WTC11 (cell line): ENCODE measurements around the gene PRND. TPM values are rescaled to one million over a fixed set of nuclear protein-coding genes. Genes with fewer than 3 reads are reported as not detected.

Experiments
- ATAC-seq: fragments of 200-7000 bp; cut with Tn5 transposase; 2 replicates; pipeline ENCODE4 v1.10.0; 2021; ENCODE audit warnings: mild to moderate bottlenecking, moderate library complexity
- CTCF ChIA-PET: fragments of 300-600 bp; sonication (Branson Sonifier 250); formaldehyde crosslinking; loops from one replicate; lab custom pipeline; 2021; ENCODE audit warnings: antibody characterized with exemption; lab: Charles Lee
- POLR2A ChIA-PET: fragments of 350-600 bp; sonication (Branson Sonifier 250); formaldehyde crosslinking; loops from one replicate; lab custom pipeline; 2021; ENCODE audit warnings: antibody characterized with exemption; lab: Charles Lee
- DNase-seq: peaks from one replicate; pipeline ENCODE4 v3.0.0; 2021; ENCODE audit warnings: low spot score
- H3K27ac Mint-ChIP-seq: 2 replicates; pipeline ENCODE4 v1.8.0; 2021; ENCODE audit warnings: mixed read lengths
- H3K27me3 Mint-ChIP-seq: 2 replicates; pipeline ENCODE4 v1.8.0; 2021; ENCODE audit warnings: low read depth, mild to moderate bottlenecking, moderate library complexity, mixed read lengths
- H3K36me3 Mint-ChIP-seq: 2 replicates; pipeline ENCODE4 v1.8.0; 2021; ENCODE audit warnings: mixed read lengths
- H3K4me1 Mint-ChIP-seq: 2 replicates; pipeline ENCODE4 v1.8.0; 2022; ENCODE audit warnings: mixed read lengths
- H3K4me3 Mint-ChIP-seq: 2 replicates; pipeline ENCODE4 v1.8.0; 2021; ENCODE audit warnings: mild to moderate bottlenecking, moderate library complexity, mixed read lengths
- H3K9me3 Mint-ChIP-seq: 2 replicates; pipeline ENCODE4 v1.8.0; 2021; ENCODE audit warnings: mixed read lengths
- EMX1 ChIP-seq: fragments of 250-450 bp; sonication (Bioruptor Pico); IDR thresholded peaks from 2 replicates; pipeline ENCODE4 v1.8.0; 2021; ENCODE audit warnings: mild to moderate bottlenecking
- ETV6 ChIP-seq: sonication (generic); formaldehyde crosslinking; IDR thresholded peaks from 2 replicates; pipeline ENCODE4 v1.8.1; 2022; ENCODE audit warnings: mild to moderate bottlenecking, missing genetic modification reagents
- FOXK1 ChIP-seq: sonication (generic); formaldehyde crosslinking; IDR thresholded peaks from 2 replicates; pipeline ENCODE4 v1.8.0; 2022; ENCODE audit warnings: mild to moderate bottlenecking, moderate library complexity, missing genetic modification reagents
- GRHL2 ChIP-seq: fragments of 250-450 bp; sonication (Bioruptor Pico); IDR thresholded peaks from 2 replicates; pipeline ENCODE4 v1.8.0; 2022; ENCODE audit warnings: mild to moderate bottlenecking, moderate library complexity; ENCODE audit not compliant: insufficient replicate concordance, severe bottlenecking
- NR2C2 ChIP-seq: sonication (generic); formaldehyde crosslinking; IDR thresholded peaks from 2 replicates; pipeline ENCODE4 v1.8.0; 2022; ENCODE audit warnings: mild to moderate bottlenecking, missing genetic modification reagents
- NR3C1 ChIP-seq: sonication (generic); formaldehyde crosslinking; conservative IDR thresholded peaks from 2 replicates; pipeline ENCODE4 v1.8.1; 2023; ENCODE audit warnings: low read depth, mild to moderate bottlenecking, missing genetic modification reagents
- TCF7 ChIP-seq: sonication (generic); formaldehyde crosslinking; IDR thresholded peaks from 2 replicates; pipeline ENCODE4 v1.8.0; 2022; ENCODE audit warnings: mild to moderate bottlenecking, low read depth, missing genetic modification reagents, moderate library complexity
- TEAD1 ChIP-seq: sonication (generic); formaldehyde crosslinking; IDR thresholded peaks from 2 replicates; pipeline ENCODE4 v1.8.0; 2022; ENCODE audit warnings: mild to moderate bottlenecking, missing genetic modification reagents
- ZNF121 ChIP-seq: sonication (generic); formaldehyde crosslinking; IDR thresholded peaks from 2 replicates; pipeline ENCODE4 v1.8.0; 2023; ENCODE audit warnings: missing genetic modification reagents
- ZNF138 ChIP-seq: sonication (generic); formaldehyde crosslinking; conservative IDR thresholded peaks from 2 replicates; pipeline ENCODE4 v1.8.1; 2022; ENCODE audit warnings: mild to moderate bottlenecking, moderate library complexity, missing genetic modification reagents
- ZNF219 ChIP-seq: sonication (generic); formaldehyde crosslinking; IDR thresholded peaks from 2 replicates; pipeline ENCODE4 v1.8.0; 2023; ENCODE audit warnings: missing genetic modification reagents, mild to moderate bottlenecking, borderline replicate concordance
- ZNF396 ChIP-seq: fragments of 250-450 bp; sonication (Bioruptor Pico); IDR thresholded peaks from 2 replicates; pipeline ENCODE4 v1.8.0; 2021; ENCODE audit warnings: mild to moderate bottlenecking, moderate library complexity, borderline replicate concordance
- total RNA-seq: library from RNA; stranded (reverse); gene quantifications from 3 replicates; pipeline ENCODE4 v1.2.3, GENCODE V29; 2021
- TF ChIP-seq, protein P1 (sequence below): fragments of 250-450 bp; sonication (Bioruptor Pico); conservative IDR thresholded peaks from 2 replicates; pipeline ENCODE4 v1.9.0; 2021; ENCODE audit warnings: mild to moderate bottlenecking
- TF ChIP-seq, protein P2 (sequence below): sonication (generic); formaldehyde crosslinking; IDR thresholded peaks from 2 replicates; pipeline ENCODE4 v1.8.1; 2022; ENCODE audit warnings: mild to moderate bottlenecking, moderate library complexity, missing genetic modification reagents
- TF ChIP-seq, protein P3 (sequence below): fragments of 250-450 bp; sonication (Bioruptor Pico); IDR thresholded peaks from 2 replicates; pipeline ENCODE4 v2.1.2; 2022; ENCODE audit warnings: mild to moderate bottlenecking, moderate library complexity
- TF ChIP-seq, protein P4 (sequence below): sonication (generic); formaldehyde crosslinking; IDR thresholded peaks from 2 replicates; pipeline ENCODE4 v1.8.0; 2022; ENCODE audit warnings: mild to moderate bottlenecking, missing genetic modification reagents
- TF ChIP-seq, protein P5 (sequence below): sonication (generic); formaldehyde crosslinking; conservative IDR thresholded peaks from 2 replicates; pipeline ENCODE4 v1.8.1; 2022; ENCODE audit warnings: mild to moderate bottlenecking, missing genetic modification reagents
- TF ChIP-seq, protein P6 (sequence below): fragments of 200-600 bp; IDR thresholded peaks from 2 replicates; pipeline ENCODE4 v1.8.0; 2022; ENCODE audit warnings: antibody characterized with exemption
- TF ChIP-seq, protein P7 (sequence below): sonication (generic); formaldehyde crosslinking; IDR thresholded peaks from 2 replicates; pipeline ENCODE4 v1.8.0; 2023; ENCODE audit warnings: missing genetic modification reagents

The PRND gene
- total RNA-seq, 1 experiment from 2014 or later = 0.04 TPM

DNA sequence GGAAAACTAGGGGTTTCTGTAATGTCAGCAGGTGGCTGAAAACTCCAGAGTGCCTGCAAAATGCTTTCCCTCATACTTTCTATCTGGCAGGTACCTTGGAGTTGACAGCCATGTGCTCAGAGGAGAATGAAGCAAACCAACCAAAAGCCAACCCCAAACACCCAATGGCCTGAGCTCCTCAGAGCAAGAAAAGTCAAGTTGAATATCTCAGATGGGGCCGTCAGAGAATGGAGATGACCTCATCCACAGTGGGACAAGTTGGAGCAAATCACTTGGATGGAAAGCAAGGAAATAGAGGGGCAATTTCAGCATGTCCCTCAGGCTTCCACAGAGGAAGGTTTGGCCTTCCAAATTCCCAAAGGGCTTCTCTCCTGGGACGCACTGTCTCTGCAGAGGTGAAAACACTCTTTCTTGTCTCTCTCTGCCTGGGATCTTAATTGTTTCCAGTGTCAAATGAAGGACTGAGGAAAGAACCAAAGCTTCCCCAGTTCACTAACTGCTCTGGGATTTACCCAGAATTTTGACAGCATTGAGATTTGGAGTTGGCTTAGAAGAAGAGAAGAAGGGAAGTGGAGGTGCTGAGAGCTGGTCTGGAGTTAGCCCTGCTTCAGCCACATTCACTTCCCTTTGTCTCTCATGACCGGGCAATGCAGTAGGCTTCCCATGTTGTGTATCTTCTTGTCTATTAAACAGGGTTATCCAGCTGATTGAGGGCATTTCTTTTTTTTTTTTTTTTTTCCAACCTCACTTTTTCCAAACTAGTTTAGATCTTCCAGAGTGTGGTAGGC lies 42.2 kb downstream of the PRND start:
- ATAC-seq = no peak
- H3K4me3 Mint-ChIP-seq = no peak overlapping the region
- TF ChIP-seq, protein P1, sequence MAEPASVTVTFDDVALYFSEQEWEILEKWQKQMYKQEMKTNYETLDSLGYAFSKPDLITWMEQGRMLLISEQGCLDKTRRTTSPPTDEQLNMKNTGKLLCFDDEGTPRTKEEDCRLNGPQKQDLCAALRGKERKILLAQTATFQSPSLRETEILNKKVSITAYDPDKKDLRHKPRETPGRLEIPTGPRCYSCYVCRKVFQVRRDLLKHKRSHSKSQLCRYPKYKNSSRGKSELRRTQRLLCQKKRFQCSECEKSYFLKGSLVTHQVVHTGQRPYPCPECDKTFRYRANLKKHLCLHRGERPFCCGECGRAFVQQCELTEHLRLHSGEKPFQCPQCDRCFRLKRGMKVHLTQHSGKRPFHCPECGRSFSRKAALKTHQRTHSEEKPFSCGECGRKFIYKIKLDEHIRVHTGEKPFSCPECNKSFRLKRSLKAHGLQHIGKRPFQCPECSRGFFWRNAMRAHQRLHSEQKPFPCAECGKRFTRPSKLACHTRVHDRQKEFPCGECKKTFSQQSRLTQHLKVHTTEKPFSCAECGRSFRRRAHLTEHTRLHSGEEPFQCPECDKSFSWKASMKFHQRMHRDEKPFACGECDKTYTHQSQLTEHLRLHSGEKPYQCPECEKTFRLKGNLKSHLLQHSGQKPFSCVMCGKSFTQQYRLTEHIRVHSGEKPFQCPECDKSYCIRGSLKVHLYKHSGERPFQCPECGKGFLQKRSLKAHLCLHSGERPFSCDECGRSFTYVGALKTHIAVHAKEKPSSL (CRISPR knock-in tag) = no peak
- TF ChIP-seq, protein P2, sequence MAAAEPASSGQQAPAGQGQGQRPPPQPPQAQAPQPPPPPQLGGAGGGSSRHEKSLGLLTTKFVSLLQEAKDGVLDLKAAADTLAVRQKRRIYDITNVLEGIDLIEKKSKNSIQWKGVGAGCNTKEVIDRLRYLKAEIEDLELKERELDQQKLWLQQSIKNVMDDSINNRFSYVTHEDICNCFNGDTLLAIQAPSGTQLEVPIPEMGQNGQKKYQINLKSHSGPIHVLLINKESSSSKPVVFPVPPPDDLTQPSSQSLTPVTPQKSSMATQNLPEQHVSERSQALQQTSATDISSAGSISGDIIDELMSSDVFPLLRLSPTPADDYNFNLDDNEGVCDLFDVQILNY (CRISPR knock-in tag) = no peak
- no peak for TF ChIP-seq FOXK1
- TF ChIP-seq, protein P3, sequence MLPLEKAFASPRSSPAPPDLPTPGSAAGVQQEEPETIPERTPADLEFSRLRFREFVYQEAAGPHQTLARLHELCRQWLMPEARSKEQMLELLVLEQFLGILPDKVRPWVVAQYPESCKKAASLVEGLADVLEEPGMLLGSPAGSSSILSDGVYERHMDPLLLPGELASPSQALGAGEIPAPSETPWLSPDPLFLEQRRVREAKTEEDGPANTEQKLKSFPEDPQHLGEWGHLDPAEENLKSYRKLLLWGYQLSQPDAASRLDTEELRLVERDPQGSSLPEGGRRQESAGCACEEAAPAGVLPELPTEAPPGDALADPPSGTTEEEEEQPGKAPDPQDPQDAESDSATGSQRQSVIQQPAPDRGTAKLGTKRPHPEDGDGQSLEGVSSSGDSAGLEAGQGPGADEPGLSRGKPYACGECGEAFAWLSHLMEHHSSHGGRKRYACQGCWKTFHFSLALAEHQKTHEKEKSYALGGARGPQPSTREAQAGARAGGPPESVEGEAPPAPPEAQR (CRISPR knock-in tag) = no peak
- TF ChIP-seq NR2C2 (CRISPR knock-in tag) = no peak
- TF ChIP-seq ZNF138 (CRISPR knock-in tag) = no peak
- TF ChIP-seq GRHL2 (CRISPR knock-in tag) = no peak
- no peak for TF ChIP-seq ZNF219 (CRISPR knock-in tag)
- TF ChIP-seq, protein P4, sequence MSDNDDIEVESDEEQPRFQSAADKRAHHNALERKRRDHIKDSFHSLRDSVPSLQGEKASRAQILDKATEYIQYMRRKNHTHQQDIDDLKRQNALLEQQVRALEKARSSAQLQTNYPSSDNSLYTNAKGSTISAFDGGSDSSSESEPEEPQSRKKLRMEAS (CRISPR knock-in tag) = no peak
- TF ChIP-seq, protein P5, sequence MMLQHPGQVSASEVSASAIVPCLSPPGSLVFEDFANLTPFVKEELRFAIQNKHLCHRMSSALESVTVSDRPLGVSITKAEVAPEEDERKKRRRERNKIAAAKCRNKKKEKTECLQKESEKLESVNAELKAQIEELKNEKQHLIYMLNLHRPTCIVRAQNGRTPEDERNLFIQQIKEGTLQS = no peak
- no peak for TF ChIP-seq ETV6 (CRISPR knock-in tag)
- no peak for TF ChIP-seq TEAD1 (CRISPR knock-in tag)
- TF ChIP-seq, protein P6, sequence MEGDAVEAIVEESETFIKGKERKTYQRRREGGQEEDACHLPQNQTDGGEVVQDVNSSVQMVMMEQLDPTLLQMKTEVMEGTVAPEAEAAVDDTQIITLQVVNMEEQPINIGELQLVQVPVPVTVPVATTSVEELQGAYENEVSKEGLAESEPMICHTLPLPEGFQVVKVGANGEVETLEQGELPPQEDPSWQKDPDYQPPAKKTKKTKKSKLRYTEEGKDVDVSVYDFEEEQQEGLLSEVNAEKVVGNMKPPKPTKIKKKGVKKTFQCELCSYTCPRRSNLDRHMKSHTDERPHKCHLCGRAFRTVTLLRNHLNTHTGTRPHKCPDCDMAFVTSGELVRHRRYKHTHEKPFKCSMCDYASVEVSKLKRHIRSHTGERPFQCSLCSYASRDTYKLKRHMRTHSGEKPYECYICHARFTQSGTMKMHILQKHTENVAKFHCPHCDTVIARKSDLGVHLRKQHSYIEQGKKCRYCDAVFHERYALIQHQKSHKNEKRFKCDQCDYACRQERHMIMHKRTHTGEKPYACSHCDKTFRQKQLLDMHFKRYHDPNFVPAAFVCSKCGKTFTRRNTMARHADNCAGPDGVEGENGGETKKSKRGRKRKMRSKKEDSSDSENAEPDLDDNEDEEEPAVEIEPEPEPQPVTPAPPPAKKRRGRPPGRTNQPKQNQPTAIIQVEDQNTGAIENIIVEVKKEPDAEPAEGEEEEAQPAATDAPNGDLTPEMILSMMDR = no peak
- TF ChIP-seq, protein P7, sequence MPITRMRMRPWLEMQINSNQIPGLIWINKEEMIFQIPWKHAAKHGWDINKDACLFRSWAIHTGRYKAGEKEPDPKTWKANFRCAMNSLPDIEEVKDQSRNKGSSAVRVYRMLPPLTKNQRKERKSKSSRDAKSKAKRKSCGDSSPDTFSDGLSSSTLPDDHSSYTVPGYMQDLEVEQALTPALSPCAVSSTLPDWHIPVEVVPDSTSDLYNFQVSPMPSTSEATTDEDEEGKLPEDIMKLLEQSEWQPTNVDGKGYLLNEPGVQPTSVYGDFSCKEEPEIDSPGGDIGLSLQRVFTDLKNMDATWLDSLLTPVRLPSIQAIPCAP = no peak
- TF ChIP-seq NR3C1 = no peak
- no peaks in the 10 kb centered on the region for H3K36me3 Mint-ChIP-seq
- peaks cover 13% of the 10 kb centered on the region for H3K27me3 Mint-ChIP-seq
- peaks cover 6% of the 10 kb centered on the region for H3K4me1 Mint-ChIP-seq
- H3K27ac Mint-ChIP-seq = no peak overlapping the region
- H3K9me3 Mint-ChIP-seq = no peaks in the 10 kb centered on the region
- POLR2A ChIA-PET = no interaction called here
- CTCF ChIA-PET = no interaction called here
- no peak for DNase-seq

DNA sequence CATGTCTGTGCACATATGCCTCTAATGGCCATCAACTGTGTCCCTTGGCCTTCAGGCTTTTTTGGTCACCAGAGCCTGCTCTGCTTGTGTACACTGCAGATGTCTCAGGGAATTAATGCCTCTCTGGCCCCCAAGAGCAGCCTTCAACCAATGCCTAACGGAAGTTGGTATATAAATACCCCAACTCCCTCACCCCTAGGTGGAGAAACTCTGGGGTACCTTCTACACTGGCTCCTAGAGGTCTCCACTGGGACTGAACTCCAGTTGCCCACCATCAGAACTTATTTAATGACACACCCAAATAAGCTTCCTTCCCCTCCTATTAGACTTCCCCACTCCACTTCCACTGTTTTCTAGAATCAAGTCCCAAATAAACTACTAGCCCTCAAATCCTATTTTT lies 43.1 kb downstream of the PRND start:
- H3K9me3 Mint-ChIP-seq = peaks cover 6% of the 10 kb centered on the region; the same call in 1 of the 2 replicates
- 0 out of 2 replicates have a peak, but pooled peaks cover 3% of the 10 kb centered on the region for H3K4me1 Mint-ChIP-seq
- no peak for DNase-seq
- H3K27me3 Mint-ChIP-seq = peaks cover 13% of the 10 kb centered on the region
- ChIA-PET CTCF (interaction anchor here (0.5 kb wide), 1 partner anchor 204 kb away, joined by 3 read pairs; no protein-coding TSS in a partner anchor), POLR2A (no interaction called here)
- no peak for ATAC-seq
- no peaks in the 10 kb centered on the region for H3K36me3 Mint-ChIP-seq
- H3K27ac Mint-ChIP-seq = no peak overlapping the region
- H3K4me3 Mint-ChIP-seq = no peak overlapping the region
- TF ChIP-seq ZNF396 (no peak), ZNF121 (CRISPR knock-in tag) (no peak), EMX1 (no peak), TCF7 (CRISPR knock-in tag) (no peak)
- TF ChIP-seq, all 79 proteins: peak for 0
